NCI-H2196 (cell line): ENCODE data around the gene CCDC190.
"Not testable (repeated sequence)": the region's sequence is repeated elsewhere in the genome, so short reads cannot be mapped to it uniquely, and the experiment has no call there.

Experiments
- DNase-seq: peaks from one replicate; lab custom pipeline; 2025; ENCODE audit not compliant: unreplicated experiment; lab: John Stamatoyannopoulos, UW

Gene CCDC190, protein sequence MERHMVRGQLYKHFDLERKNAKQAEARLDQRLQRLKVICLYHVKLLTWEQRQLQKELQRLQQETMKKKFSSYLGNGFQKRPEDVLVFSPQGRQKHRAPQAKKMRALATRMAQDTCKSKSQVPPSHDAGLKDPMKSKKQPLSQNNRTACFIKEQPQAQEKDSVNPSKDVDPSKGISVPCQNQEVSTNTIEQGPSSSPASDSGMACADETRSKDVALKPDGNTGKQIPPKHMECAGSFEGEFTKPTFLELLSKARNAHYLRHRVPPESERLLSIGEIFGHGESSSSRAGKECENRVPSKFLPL

DNA sequence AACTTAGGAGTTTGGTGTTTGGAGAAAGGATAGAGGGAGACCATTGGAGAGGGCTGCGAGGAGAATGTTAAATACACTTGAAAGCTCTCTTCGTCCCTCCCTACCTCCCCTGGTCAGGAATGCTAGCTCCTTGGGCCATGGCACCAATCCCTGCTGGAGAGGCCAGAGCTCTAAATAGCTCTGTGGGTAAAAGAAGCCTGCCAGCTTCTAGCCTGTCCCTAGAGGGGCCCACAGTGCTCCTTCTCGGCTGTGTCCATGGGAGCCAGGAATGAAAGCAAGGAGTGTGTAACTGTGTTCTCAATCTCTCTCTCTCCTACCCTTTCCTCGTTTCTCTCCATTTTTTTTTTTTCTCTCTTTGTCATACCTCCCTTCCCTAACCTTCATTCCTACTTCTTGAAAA, at the start of gene CCDC190:
CCDC190 (minus strand) TSS at position 75 of the 400 bp plus-strand sequence. CDS start 1,529 bp downstream, outside the sequence.
- DNase-seq = no peak

DNA sequence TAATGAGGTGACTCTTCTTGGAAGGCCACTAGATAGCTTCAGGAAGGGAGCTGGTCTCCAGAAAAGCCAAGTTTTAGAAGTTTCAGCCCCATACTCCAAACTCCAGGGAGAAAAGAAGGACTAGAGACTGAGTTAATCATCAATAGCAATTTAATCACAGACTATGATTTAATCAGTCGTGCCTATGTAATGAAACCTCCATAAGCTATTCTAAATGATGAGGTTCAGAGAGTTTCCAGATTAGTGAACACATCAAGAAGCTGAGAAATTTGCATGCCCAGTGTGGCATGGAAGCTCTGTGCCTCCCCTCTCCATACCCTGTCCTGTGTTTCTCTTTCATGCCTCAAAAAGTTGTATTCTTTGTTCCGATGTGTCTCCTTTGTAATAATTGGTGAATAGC, 49.2 kb upstream of the CCDC190 start:
- no peak for DNase-seq

DNA sequence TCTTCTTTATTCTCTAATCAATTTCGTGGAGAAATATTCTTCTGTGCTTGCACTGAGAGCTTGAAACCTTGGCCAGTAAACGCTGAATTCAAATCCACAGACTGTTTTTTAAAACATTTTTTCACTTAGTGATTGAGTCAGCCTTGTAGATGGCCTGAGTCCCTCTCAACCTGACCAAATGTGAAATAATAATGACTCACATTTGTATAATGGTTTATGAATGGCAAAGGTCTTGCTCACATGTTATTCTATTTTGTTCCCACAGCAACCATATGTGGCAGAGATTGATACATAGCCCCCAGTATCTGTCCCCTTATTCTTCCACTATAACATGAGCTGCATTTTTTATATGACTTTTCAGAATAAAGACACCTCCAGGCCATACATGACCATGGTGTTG, 47.8 kb upstream of the CCDC190 start:
- no peak for DNase-seq

DNA sequence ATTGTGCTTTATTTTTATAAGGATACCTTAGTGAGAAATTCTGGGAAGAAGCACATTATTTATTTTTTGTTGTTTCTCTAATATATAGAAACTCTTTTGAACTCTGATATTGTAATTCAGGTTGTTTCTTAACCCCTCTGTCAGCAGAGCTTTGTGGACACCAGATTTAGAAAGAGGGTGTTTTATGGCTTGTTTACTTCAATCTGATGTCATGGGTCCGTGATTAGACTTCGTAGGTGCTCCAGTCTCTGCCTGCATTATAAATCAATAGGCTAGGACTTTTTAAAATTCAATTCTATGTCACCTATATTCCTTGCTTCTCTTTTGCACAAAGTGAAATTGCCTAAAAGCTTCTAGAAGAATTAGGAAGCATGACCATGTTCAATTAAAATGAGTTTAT, 47.3 kb upstream of the CCDC190 start:
- no peak for DNase-seq

DNA sequence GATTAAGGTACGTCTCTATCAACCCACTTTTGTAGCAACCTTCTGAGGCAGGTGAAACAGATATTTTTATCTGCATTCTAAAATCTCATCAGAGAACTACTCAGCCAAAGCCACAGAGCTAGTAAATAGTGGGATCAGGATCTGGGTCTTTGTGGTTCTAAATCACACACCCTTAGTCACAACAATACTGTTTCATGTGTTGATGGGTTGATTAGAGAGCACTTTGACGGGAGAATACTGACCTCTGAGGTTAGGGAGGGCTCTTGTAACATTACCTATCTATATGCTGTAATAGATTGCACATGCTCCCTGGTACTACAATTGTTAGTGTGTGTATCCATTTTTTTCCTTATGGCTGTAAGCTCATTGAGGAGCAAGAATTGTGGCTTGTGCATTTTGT, 45.5 kb upstream of the CCDC190 start:
- DNase-seq = no peak

DNA sequence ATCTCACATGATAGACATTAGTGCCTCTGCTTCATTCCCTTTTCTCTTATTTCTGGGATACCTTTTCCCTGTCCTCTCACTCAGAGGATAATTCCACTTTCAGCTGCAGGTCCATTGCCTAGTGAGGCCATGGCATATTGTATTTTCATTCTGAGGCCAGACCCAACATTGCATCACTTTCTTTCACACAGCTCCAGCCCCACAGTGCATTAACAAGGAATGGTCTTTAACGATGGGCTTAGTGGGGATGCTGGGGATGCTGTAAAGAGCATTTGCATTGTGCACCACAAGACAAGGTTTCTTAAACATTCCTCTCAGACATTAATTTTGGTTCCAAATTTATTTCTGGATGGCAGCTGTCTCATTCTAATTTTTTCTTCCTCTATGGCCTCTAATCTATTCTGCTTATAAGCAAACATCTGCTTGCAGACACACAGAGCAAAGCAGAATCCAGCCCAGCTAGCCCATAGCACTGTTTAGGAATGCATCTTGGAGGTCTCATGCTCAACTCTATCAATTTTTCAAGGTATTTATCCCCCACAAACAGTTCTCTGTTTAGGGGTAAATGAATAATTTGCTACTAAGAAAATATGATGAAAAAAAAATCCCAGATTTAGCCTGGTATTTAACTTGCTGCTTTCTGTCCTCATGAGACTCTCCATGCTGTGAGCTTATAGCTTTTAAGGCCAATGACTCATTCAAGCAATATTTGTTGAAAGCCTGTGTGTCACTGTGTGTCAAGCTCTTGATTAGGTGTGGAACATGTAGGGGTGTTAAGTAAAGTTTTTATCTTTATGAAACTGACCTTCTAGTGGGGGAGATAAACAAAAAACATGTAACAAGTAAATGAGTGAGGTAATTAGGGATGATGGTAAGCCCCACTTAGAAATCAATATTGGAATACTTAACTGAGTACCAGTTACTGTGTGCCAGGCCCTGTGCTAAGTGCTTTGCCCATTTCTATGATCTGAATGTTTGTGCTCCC, 44.5 kb upstream of the CCDC190 start:
- no peak for DNase-seq

DNA sequence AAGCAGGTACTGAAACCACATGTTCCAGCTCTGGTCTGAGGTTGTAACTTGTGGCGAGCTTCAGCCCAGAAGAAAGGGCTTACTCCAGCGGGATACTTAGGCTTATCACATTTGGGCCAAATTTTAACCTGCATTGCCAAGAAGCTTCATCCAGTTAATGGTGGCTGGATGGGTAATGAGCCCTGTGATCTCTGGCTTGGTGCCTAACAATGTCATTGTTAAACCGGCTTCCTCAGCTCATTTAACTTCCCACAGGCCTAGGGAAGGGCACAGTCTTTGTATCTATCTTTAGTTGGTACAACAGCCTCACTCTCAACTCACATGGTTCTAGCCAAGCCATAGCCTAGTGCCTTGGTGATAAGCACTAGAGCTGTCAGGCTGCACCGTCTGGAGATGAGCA, 43.6 kb upstream of the CCDC190 start:
- DNase-seq = no peak

DNA sequence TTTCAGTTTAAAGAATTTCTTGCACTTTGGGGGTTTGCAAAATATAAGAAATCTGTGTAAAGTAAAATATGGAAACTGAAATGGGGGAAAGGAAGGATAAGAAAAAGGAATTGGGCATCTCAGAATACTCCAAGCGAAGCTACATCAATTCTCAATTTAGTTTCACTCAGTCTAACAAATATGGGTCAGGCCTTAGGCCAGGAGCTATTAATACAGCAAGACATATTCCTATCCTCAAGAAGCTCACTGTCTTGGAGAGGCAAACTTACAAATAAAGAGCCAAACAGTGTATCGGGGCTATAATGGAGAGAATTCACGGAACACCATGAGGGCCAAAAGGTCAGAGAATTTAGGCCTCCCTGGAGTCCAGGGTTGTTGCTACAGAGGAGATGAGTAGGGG, 43.0 kb upstream of the CCDC190 start:
- DNase-seq = no peak

DNA sequence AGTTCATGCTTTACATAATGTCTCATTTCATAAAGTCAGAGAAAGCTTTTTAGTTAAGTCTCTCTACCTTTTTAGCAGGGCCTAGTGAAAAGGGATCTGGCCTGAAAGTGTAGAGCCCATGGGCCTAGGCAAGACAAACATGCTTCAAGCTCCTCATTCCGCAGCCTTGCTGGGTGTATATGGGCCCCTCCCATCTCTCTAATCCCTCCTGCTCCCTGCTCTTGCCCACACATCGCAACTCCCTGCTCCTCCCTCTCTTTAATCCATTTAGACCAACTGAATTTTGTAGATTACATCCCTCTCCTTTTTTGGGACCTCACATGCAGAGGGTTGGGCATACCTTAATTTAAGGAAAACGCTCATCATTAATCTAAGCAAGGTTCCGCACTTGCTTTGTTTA, 42.3 kb upstream of the CCDC190 start:
- no peak for DNase-seq

DNA sequence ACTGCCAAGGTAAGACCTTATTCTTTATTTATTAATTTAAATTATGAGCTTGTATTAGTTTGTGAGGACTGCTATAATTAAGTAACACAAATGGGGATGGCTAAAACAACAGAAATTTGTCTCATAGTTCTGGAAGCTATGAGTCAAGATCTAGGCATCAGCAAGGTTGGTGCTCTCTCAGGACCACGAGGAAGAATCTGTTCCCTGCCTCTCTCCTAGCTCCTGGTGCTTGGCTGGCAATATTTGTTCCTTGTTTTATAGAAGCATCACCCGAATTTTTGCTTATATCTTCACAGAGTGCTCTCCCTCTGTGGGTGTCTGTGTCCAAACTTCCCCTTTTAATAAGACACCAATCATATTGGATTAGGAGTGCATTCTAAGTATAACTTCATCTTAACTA, 41.4 kb upstream of the CCDC190 start:
- no peak for DNase-seq

GRCh38 chr1:162901243-162901642, 40.3 kb upstream of the CCDC190 start:
- DNase-seq = no peak

GRCh38 chr1:162899422-162900146, 38.6 kb upstream of the CCDC190 start:
- DNase-seq = no peak

DNA sequence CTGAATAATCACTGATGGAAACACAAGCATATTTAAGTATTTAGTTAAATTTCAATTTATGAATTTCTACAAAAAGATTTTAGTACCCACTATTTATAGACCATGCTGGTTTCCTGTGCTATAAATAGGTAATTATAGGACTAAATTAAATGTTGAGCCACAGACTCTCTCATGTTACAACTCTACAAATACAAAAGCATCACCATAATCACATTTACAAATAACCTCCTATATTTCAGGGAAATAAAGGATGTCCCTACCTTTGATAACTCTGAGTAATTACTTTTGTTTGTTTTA, 32.6 kb upstream of the CCDC190 start:
- DNase-seq = no peak

- no peak for DNase-seq
These were observed 32.1 kb upstream of the CCDC190 start for GRCh38 chr1:162892906-162893611.

DNA sequence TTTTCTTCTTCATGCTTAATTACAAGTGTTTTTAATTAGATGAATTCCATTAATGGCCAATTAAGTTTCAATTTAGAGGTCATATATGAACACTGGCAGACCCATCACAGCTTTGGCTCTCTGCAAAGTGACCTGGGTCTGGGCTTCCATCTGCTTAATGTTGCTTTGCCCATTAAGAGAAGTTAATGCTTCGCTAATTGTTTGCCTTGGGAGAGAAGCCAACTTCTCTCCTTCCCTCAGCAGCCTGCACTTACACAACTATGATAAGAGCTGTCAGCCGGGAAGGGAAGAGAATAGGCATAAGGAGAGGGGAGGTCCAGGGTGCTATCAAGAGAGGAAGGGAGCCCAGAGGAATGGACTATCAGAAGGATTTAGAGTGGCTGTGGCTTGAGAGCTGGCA, 29.0 kb upstream of the CCDC190 start:
- no peak for DNase-seq

GRCh38 chr1:162886705-162887104, 25.7 kb upstream of the CCDC190 start:
- DNase-seq = no peak

- DNase-seq = no peak
These were observed 24.3 kb upstream of the CCDC190 start for GRCh38 chr1:162885265-162885664.

- DNase-seq = no peak
These were observed 23.9 kb upstream of the CCDC190 start for GRCh38 chr1:162884831-162885230.

DNA sequence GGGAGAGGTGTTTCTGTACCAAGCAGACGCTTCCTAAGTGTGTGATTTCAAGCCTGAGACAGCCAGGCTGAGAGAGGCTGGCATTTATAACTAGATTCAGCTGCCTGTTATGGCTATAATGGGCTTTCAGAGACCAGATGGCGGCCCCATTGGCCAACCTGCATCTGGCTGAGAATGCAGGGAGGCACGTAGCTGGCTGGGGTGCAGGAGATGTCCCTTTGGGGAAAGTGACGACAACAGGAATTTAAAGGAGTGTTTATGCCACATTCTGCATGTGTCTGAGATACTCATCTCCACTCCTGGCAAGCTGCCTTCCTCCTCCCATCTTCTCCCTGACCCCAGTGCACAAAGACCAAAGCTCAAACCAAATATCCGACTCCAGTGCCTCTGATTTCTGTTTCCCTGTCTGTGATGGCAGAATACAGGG, 21.3 kb upstream of the CCDC190 start:
- DNase-seq = no peak

DNA sequence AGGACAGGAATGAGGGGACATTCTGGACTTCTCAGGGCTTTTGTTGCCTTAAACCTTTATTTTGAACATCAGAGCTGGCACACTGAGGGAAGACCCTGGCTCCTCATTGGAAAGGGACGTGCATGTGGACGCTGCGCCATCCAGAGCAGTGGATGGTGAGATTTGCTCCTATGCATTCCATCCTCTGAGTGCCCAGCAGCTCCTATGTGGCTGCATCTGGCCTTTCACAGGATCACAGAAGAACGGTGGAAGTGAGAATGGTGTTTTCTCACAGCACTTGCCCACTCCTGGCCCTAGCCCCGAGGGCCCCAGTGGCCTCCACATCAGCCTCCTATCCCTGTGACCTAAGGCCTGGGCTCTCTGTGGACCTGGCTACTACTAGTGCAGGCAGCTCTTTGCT, 20.6 kb upstream of the CCDC190 start:
- DNase-seq = no peak

- DNase-seq = not testable (repeated sequence)
These were observed 19.6 kb upstream of the CCDC190 start for GRCh38 chr1:162880617-162881016.
